ENCODE data around the gene CCDC86. TPM values are rescaled to one million over a fixed set of nuclear protein-coding genes. Genes with fewer than 3 reads are reported as not detected.

Gene CCDC86
- total RNA-seq, 2 experiments from 2014 or later, result 8.0 to 9.0 TPM

- ATAC-seq (ENCODE audit: poor library complexity) (no peak), DNase-seq (no peak)
- no peaks in the 10 kb centered on the region for H3K36me3 Mint-ChIP-seq (ENCODE audit: low read depth)
- Histone ChIP-seq H3K27ac (ENCODE audit: low read depth in 1 of 2, low read length in 2 of 2) (no peak overlapping the region), H3K36me3 (ENCODE audit: insufficient read depth, low read length) (no peaks in the 10 kb centered on the region), H3K27me3 (ENCODE audit: control insufficient read depth in 1 of 2, insufficient read depth in 2 of 2, low read length in 2 of 2) (peaks cover 0 to 4% of the 10 kb centered on the region in 2 experiments), H3K4me3 (ENCODE audit: low read length) (no peak overlapping the region), H3K4me1 (ENCODE audit: insufficient read depth, low read length) (no peaks in the 10 kb centered on the region), H3K9me3 (ENCODE audit: control insufficient read depth in 1 of 2, insufficient read depth in 1 of 2, low read length in 2 of 2) (no peaks in the 10 kb centered on the region)
- TF ChIP-seq CTCF (IDR thresholded peaks at IDR 0.05), result no peak
- ChIA-PET CTCF (no interaction called here), POLR2A (no interaction called here)
- no peak overlapping the region for H3K27ac Mint-ChIP-seq
- intact Hi-C loops (cut with DNase I, micrococcal nuclease), result no loop called here
- H3K4me1 Mint-ChIP-seq (ENCODE audit: low read depth), result no peaks in the 10 kb centered on the region
- no peaks in the 10 kb centered on the region for H3K9me3 Mint-ChIP-seq
- no peak overlapping the region for H3K4me3 Mint-ChIP-seq
- H3K27me3 Mint-ChIP-seq, result peaks cover 17% of the 10 kb centered on the region
Observed at GRCh38 chr11:60803273-60803936, 38.5 kb upstream of the CCDC86 start.

GRCh38 chr11:60809249-60809648 lies 32.7 kb upstream of the CCDC86 start:
- no peak for TF ChIP-seq CTCF (IDR thresholded peaks at IDR 0.05)
- Mint-ChIP-seq H3K9me3 (no peaks in the 10 kb centered on the region), H3K27ac (no peak overlapping the region), H3K36me3 (ENCODE audit: low read depth) (no peaks in the 10 kb centered on the region), H3K4me3 (no peak overlapping the region), H3K4me1 (ENCODE audit: low read depth) (no peaks in the 10 kb centered on the region), H3K27me3 (peaks cover 10% of the 10 kb centered on the region)
- ATAC-seq (ENCODE audit: poor library complexity) (no peak), DNase-seq (no peak)
- Histone ChIP-seq H3K4me3 (ENCODE audit: low read length) (no peak overlapping the region), H3K9me3 (ENCODE audit: control insufficient read depth in 1 of 2, insufficient read depth in 1 of 2, low read length in 2 of 2) (no peaks in the 10 kb centered on the region), H3K4me1 (ENCODE audit: insufficient read depth, low read length) (no peaks in the 10 kb centered on the region), H3K27ac (ENCODE audit: low read depth in 1 of 2, low read length in 2 of 2) (no peak overlapping the region), H3K36me3 (ENCODE audit: insufficient read depth, low read length) (no peaks in the 10 kb centered on the region), H3K27me3 (ENCODE audit: control insufficient read depth in 1 of 2, insufficient read depth in 2 of 2, low read length in 2 of 2) (no peaks in the 10 kb centered on the region)
- ChIA-PET POLR2A (no interaction called here), CTCF (no interaction called here)
- intact Hi-C loops (cut with DNase I, micrococcal nuclease), result no loop called here

GRCh38 chr11:60809691-60810090 lies 32.2 kb upstream of the CCDC86 start:
- H3K36me3 Mint-ChIP-seq (ENCODE audit: low read depth), result no peaks in the 10 kb centered on the region
- no peaks in the 10 kb centered on the region for H3K9me3 Mint-ChIP-seq
- H3K27ac Mint-ChIP-seq, result no peak overlapping the region
- peaks cover 10% of the 10 kb centered on the region for H3K27me3 Mint-ChIP-seq
- DNase-seq, result no peak
- CTCF ChIA-PET, result no interaction called here
- ATAC-seq (ENCODE audit: poor library complexity), result no peak
- H3K4me1 ChIP-seq (ENCODE audit: insufficient read depth, low read length), result no peaks in the 10 kb centered on the region
- H3K27ac ChIP-seq (ENCODE audit: low read depth in 1 of 2, low read length in 2 of 2), result no peak overlapping the region
- no peaks in the 10 kb centered on the region for H3K9me3 ChIP-seq (ENCODE audit: control insufficient read depth in 1 of 2, insufficient read depth in 1 of 2, low read length in 2 of 2)
- POLR2A ChIA-PET, result no interaction called here
- no peaks in the 10 kb centered on the region for H3K4me1 Mint-ChIP-seq (ENCODE audit: low read depth)
- no peaks in the 10 kb centered on the region for H3K36me3 ChIP-seq (ENCODE audit: insufficient read depth, low read length)
- no peak for TF ChIP-seq CTCF (IDR thresholded peaks at IDR 0.05)
- intact Hi-C loops (cut with DNase I, micrococcal nuclease), result no loop called here
- no peak overlapping the region for H3K4me3 ChIP-seq (ENCODE audit: low read length)
- no peaks in the 10 kb centered on the region for H3K27me3 ChIP-seq (ENCODE audit: control insufficient read depth in 1 of 2, insufficient read depth in 2 of 2, low read length in 2 of 2)
- no peak overlapping the region for H3K4me3 Mint-ChIP-seq

Measured in CD4-positive, alpha-beta T cell (primary cell).